HepG2 (cell line): ENCODE measurements around the gene NTF3.

Experiments used
- CCAR2 ChIP-seq: fragments of 200-400 bp; formaldehyde crosslinking; optimal IDR thresholded peaks from 2 replicates; pipeline ENCODE3; 2018; ENCODE audit warnings: low read depth, mild to moderate bottlenecking, low read length, moderate library complexity
- CREB1 ChIP-seq, 2 experiments: fragments of 450-650 bp in 1 of 2; IDR thresholded peaks; 2 replicates each; pipeline ENCODE4 v1.6.1; 2016 to 2017; ENCODE audit warnings: control low read depth in 1 of 2, mild to moderate bottlenecking in 1 of 2, missing compliant biosample characterization in 1 of 2, missing genetic modification characterization in 1 of 2
- EZH2 ChIP-seq: conservative IDR thresholded peaks from 2 replicates; pipeline ENCODE4 v1.6.1; 2012; ENCODE audit warnings: mild to moderate bottlenecking, low read depth, low read length, moderate library complexity
- IRF1 ChIP-seq: sonication (generic); formaldehyde crosslinking; IDR thresholded peaks from 2 replicates; pipeline ENCODE4 v1.4.0; 2020; ENCODE audit warnings: low read depth, mild to moderate bottlenecking, missing genetic modification reagents
- REXO4 ChIP-seq: sonication (generic); formaldehyde crosslinking; IDR thresholded peaks from 2 replicates; pipeline ENCODE4 v1.8.0; 2022; ENCODE audit warnings: missing genetic modification reagents, mild to moderate bottlenecking, borderline replicate concordance
- ZNF121 ChIP-seq: sonication (generic); formaldehyde crosslinking; IDR thresholded peaks from 2 replicates; pipeline ENCODE4 v1.5.0; 2020; ENCODE audit warnings: mild to moderate bottlenecking, missing genetic modification reagents

GRCh38 chr12:5433081-5433844 lies 1.4 kb downstream of the NTF3 start:
- no peak for TF ChIP-seq CREB1 (IDR thresholded peaks at IDR 0.05)
- no peak for TF ChIP-seq CREB1 (CRISPR knock-in tag; IDR thresholded peaks at IDR 0.05)
- TF ChIP-seq REXO4 (CRISPR knock-in tag), result no peak
- no peak for TF ChIP-seq CCAR2
- TF ChIP-seq IRF1 (CRISPR knock-in tag), result no peak
- no peak for TF ChIP-seq ZNF121 (CRISPR knock-in tag)
- TF ChIP-seq EZH2, result no peak
